ENCODE measurements around the gene CADPS2. TPM values are rescaled to one million over a fixed set of nuclear protein-coding genes. Genes with fewer than 3 reads are reported as not detected.

The CADPS2 gene
- total RNA-seq, 1 donor from 2014 or later = 19.1 TPM

DNA sequence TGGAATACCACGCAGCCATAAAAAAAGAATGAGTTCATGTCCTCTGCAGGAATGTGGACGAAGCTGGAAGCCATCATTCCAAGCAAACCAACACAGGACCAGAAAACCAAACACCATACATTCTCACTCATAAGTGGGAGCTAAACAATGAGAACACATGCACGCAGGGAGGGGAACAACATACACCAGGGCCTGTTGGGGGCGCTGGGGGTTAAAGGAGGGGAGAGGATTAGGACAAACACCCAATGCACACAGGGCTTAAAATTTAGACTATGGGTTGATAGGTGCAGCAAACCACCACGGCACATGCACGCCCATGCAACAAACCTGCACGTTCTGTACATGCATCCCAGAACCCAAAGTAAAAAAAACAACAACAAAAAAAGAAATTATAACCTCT is 210.6 kb downstream of the CADPS2 start:
- peaks cover 11% of the 10 kb centered on the region for H3K4me1 ChIP-seq
- H3K4me2 ChIP-seq = no peak overlapping the region
- H3F3A ChIP-seq (ENCODE audit: low read depth) = peaks cover 9% of the 10 kb centered on the region
- no peaks in the 10 kb centered on the region for H3K9me3 ChIP-seq (ENCODE audit: low read depth)
- Mint-ChIP-seq H3K27ac (no peak overlapping the region), H3K9me3 (peaks cover 18% of the 10 kb centered on the region), H3K27me3 (ENCODE audit: insufficient read depth, low read depth) (peaks cover 5% of the 10 kb centered on the region), H3K4me1 (peaks cover 39% of the 10 kb centered on the region), H3K36me3 (peaks cover 6% of the 10 kb centered on the region), H3K4me3 (no peak overlapping the region)
- TF ChIP-seq EZH2 (IDR thresholded peaks at IDR 0.05) (no peak), EZH2phosphoT487 (IDR thresholded peaks at IDR 0.05) (no peak)
- TF ChIP-seq, protein P1, sequence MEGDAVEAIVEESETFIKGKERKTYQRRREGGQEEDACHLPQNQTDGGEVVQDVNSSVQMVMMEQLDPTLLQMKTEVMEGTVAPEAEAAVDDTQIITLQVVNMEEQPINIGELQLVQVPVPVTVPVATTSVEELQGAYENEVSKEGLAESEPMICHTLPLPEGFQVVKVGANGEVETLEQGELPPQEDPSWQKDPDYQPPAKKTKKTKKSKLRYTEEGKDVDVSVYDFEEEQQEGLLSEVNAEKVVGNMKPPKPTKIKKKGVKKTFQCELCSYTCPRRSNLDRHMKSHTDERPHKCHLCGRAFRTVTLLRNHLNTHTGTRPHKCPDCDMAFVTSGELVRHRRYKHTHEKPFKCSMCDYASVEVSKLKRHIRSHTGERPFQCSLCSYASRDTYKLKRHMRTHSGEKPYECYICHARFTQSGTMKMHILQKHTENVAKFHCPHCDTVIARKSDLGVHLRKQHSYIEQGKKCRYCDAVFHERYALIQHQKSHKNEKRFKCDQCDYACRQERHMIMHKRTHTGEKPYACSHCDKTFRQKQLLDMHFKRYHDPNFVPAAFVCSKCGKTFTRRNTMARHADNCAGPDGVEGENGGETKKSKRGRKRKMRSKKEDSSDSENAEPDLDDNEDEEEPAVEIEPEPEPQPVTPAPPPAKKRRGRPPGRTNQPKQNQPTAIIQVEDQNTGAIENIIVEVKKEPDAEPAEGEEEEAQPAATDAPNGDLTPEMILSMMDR (IDR thresholded peaks at IDR 0.05) = peak; percentile 10
- no peak overlapping the region for H3K4me3 ChIP-seq
- no peak overlapping the region for H3K9ac ChIP-seq
- no peak overlapping the region for H2AFZ ChIP-seq (replicated peaks)
- H4K20me1 ChIP-seq (ENCODE audit: low read depth) = no peaks in the 10 kb centered on the region
- no peak overlapping the region for H3K27ac ChIP-seq
- no peak for DNase-seq (ENCODE audit: low spot score)
- no peaks in the 10 kb centered on the region for H3K79me2 ChIP-seq (ENCODE audit: low read depth)
- no peaks in the 10 kb centered on the region for H3K36me3 ChIP-seq
- H3K27me3 ChIP-seq = no peaks in the 10 kb centered on the region

DNA sequence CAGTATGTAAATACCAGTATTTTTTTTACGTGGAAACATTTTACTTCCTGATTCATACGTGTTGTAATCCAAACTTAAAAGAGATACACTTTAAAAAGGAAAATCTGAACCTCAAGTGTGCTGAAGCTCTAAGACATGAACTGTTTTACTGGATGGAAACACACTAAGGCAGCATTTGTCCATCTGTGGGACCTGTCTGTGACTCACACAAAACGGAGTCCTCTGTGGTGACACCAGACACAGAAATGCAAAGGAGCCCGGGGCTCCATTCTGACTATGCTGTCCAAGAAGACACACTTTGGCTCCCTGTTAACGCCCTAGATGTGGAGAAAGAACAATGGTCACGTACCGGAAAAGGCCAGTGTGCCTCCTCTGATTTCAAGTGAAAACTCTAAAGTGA is 211.2 kb downstream of the CADPS2 start:
- Histone ChIP-seq H4K20me1 (ENCODE audit: low read depth) (no peaks in the 10 kb centered on the region), H3K36me3 (no peaks in the 10 kb centered on the region), H3K4me1 (peaks cover 11% of the 10 kb centered on the region), H3F3A (ENCODE audit: low read depth) (peaks cover 11% of the 10 kb centered on the region), H3K79me2 (ENCODE audit: low read depth) (no peaks in the 10 kb centered on the region), H3K27ac (no peak overlapping the region), H3K4me3 (no peak overlapping the region), H3K27me3 (no peaks in the 10 kb centered on the region), H3K9me3 (ENCODE audit: low read depth) (no peaks in the 10 kb centered on the region), H3K4me2 (no peak overlapping the region), H3K9ac (no peak overlapping the region), H2AFZ (replicated peaks) (no peak overlapping the region)
- no peak for TF ChIP-seq EZH2 (IDR thresholded peaks at IDR 0.05)
- H3K9me3 Mint-ChIP-seq = peaks cover 18% of the 10 kb centered on the region
- no peak for DNase-seq (ENCODE audit: low spot score)
- H3K27ac Mint-ChIP-seq = no peak overlapping the region
- H3K36me3 Mint-ChIP-seq = peaks cover 6% of the 10 kb centered on the region
- peaks cover 36% of the 10 kb centered on the region for H3K4me1 Mint-ChIP-seq
- H3K4me3 Mint-ChIP-seq = no peak overlapping the region
- H3K27me3 Mint-ChIP-seq (ENCODE audit: insufficient read depth, low read depth) = peaks cover 5% of the 10 kb centered on the region

DNA sequence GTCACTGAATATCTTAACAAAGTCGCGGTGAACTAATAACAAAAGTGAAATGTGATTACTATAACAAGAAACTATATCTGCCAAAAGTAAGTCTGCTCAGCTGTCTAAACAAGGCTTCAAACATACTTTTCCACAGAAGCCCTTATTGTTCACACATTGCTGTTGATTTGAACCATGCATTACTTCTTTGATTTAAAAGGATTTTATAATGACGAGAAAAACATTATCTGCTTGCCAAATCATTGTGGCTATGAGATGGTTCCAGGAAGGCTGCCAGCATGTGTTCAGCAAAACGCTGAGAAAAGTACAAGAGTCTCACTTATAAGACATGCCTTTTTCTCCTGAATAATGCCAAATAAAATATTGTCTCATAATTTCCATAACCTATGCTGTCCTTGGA is 211.8 kb downstream of the CADPS2 start:
- Mint-ChIP-seq H3K9me3 (peaks cover 18% of the 10 kb centered on the region), H3K4me1 (peaks cover 32% of the 10 kb centered on the region), H3K4me3 (no peak overlapping the region), H3K36me3 (peaks cover 6% of the 10 kb centered on the region), H3K27ac (no peak overlapping the region), H3K27me3 (ENCODE audit: insufficient read depth, low read depth) (peaks cover 5% of the 10 kb centered on the region)
- H2AFZ ChIP-seq (replicated peaks) = no peak overlapping the region
- peaks cover 11% of the 10 kb centered on the region for H3K4me1 ChIP-seq
- H3K79me2 ChIP-seq (ENCODE audit: low read depth) = no peaks in the 10 kb centered on the region
- no peak overlapping the region for H3K9ac ChIP-seq
- H3F3A ChIP-seq (ENCODE audit: low read depth) = peaks cover 11% of the 10 kb centered on the region
- no peak overlapping the region for H3K4me3 ChIP-seq
- no peak overlapping the region for H3K4me2 ChIP-seq
- DNase-seq (ENCODE audit: low spot score) = no peak
- H3K9me3 ChIP-seq (ENCODE audit: low read depth) = no peaks in the 10 kb centered on the region
- no peaks in the 10 kb centered on the region for H3K27me3 ChIP-seq
- no peaks in the 10 kb centered on the region for H4K20me1 ChIP-seq (ENCODE audit: low read depth)
- no peak for TF ChIP-seq EZH2phosphoT487 (IDR thresholded peaks at IDR 0.05)
- TF ChIP-seq, protein P1 (IDR thresholded peaks at IDR 0.05) = no peak
- no peak for TF ChIP-seq EZH2 (IDR thresholded peaks at IDR 0.05)
- no peak overlapping the region for H3K27ac ChIP-seq
- no peaks in the 10 kb centered on the region for H3K36me3 ChIP-seq

DNA sequence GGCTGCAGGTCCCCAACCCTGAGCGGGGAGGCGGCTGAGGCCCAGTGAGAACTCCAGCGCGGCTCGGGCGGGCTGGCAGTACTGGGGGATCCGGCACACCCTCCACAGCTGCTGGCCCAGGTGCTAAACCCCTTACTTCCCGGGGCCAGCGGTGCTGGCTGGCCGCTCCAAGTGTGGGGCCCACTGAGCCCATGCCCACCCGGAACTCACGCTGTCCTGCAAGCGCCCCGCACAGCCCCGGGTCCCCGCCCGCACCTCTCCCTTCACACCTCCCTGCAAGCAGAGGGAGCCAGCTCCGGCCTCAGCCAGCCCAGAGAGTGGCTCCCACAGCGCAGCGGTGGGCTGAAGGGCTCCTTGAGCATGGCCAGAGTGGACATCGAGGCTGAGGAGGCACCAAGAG is 212.3 kb downstream of the CADPS2 start:
- no peak overlapping the region for H3K4me2 ChIP-seq
- H3K27ac ChIP-seq = no peak overlapping the region

More for the DNA sequence above, 212.3 kb downstream of the CADPS2 start:
- no peak overlapping the region for H3K27ac Mint-ChIP-seq
- no peak overlapping the region for H3K4me3 Mint-ChIP-seq
- Histone ChIP-seq H4K20me1 (ENCODE audit: low read depth) (no peaks in the 10 kb centered on the region), H2AFZ (replicated peaks) (no peak overlapping the region), H3K79me2 (ENCODE audit: low read depth) (no peaks in the 10 kb centered on the region), H3K27me3 (no peaks in the 10 kb centered on the region), H3K9me3 (ENCODE audit: low read depth) (no peaks in the 10 kb centered on the region), H3F3A (ENCODE audit: low read depth) (peaks cover 11% of the 10 kb centered on the region), H3K4me1 (peaks cover 11% of the 10 kb centered on the region), H3K36me3 (no peaks in the 10 kb centered on the region), H3K4me3 (no peak overlapping the region), H3K9ac (no peak overlapping the region)
- peaks cover 5% of the 10 kb centered on the region for H3K27me3 Mint-ChIP-seq (ENCODE audit: insufficient read depth, low read depth)
- H3K36me3 Mint-ChIP-seq = peaks cover 6% of the 10 kb centered on the region
- peaks cover 28% of the 10 kb centered on the region for H3K4me1 Mint-ChIP-seq
- DNase-seq (ENCODE audit: low spot score) = no peak
- peaks cover 18% of the 10 kb centered on the region for H3K9me3 Mint-ChIP-seq
- no peak for TF ChIP-seq EZH2phosphoT487 (IDR thresholded peaks at IDR 0.05)
- TF ChIP-seq, protein P1 (IDR thresholded peaks at IDR 0.05) = no peak
- no peak for TF ChIP-seq EZH2 (IDR thresholded peaks at IDR 0.05)

Measured in neural progenitor cell (in vitro differentiated cells).